Measurements from ENCODE around the gene CALN1. TPM values are rescaled to one million over a fixed set of nuclear protein-coding genes. Genes with fewer than 3 reads are reported as not detected.

CALN1 gene
- total RNA-seq, 2 donors from 2014 or later: 1.1 to 1.2 TPM

- TF ChIP-seq CTCF (IDR thresholded peaks at IDR 0.05): no peak
- no peak for TF ChIP-seq POLR2A (IDR thresholded peaks at IDR 0.05)
- TF ChIP-seq POLR2AphosphoS5 (IDR thresholded peaks at IDR 0.05): no peak
- intact Hi-C loops (cut with DNase I): no loop called here
- Histone ChIP-seq H3K4me3 (no peak overlapping the region), H3K4me1 (replicated peaks) (no peaks in the 10 kb centered on the region), H3K9me3 (no peaks in the 10 kb centered on the region), H3K27ac (no peak overlapping the region), H3K27me3 (replicated peaks; ENCODE audit: insufficient read depth) (no peaks in the 10 kb centered on the region), H3K36me3 (no peaks in the 10 kb centered on the region)
- no peak for DNase-seq (ENCODE audit: low spot score)
- WGBS: 89% methylated on average over 5 of the region's 5 CpGs
Measured at GRCh38 chr7:72222136-72222535, 190.0 kb downstream of the CALN1 start.

DNA sequence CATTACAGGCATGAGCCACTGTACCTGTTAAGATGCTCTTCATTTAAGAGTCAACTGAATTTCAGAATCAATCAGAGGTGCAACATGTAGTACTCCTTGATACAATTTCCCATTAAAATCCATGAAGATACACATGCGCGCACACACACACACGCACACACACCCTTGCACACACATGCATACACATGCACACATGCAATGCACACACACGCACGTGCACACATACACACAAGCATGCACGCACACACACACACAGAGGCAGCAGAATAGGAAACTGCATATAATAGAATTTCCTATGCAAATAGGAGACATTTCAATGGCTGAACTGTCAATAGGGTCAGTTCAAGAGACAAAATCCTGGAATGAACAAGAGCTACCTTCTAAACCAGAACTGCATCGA lies 192.6 kb downstream of the CALN1 start:
- Histone ChIP-seq H3K27ac (no peak overlapping the region), H3K36me3 (no peaks in the 10 kb centered on the region), H3K4me3 (no peak overlapping the region), H3K9me3 (no peaks in the 10 kb centered on the region), H3K27me3 (replicated peaks; ENCODE audit: insufficient read depth) (no peaks in the 10 kb centered on the region), H3K4me1 (replicated peaks) (no peaks in the 10 kb centered on the region)
- no peak for DNase-seq (ENCODE audit: low spot score)
- intact Hi-C loops (cut with DNase I): no loop called here
- 96% methylated on average over 7 of the region's 7 CpGs for WGBS
- TF ChIP-seq POLR2AphosphoS5 (IDR thresholded peaks at IDR 0.05) (no peak), CTCF (IDR thresholded peaks at IDR 0.05) (no peak), POLR2A (IDR thresholded peaks at IDR 0.05) (no peak)

GRCh38 chr7:72217151-72217550 lies 195.0 kb downstream of the CALN1 start:
- intact Hi-C loops (cut with DNase I): no loop called here
- Histone ChIP-seq H3K27me3 (replicated peaks; ENCODE audit: insufficient read depth) (no peaks in the 10 kb centered on the region), H3K4me1 (replicated peaks) (no peaks in the 10 kb centered on the region), H3K27ac (no peak overlapping the region), H3K36me3 (no peaks in the 10 kb centered on the region), H3K4me3 (no peak overlapping the region), H3K9me3 (no peaks in the 10 kb centered on the region)
- DNase-seq (ENCODE audit: low spot score): no peak
- TF ChIP-seq POLR2A (IDR thresholded peaks at IDR 0.05) (no peak), POLR2AphosphoS5 (IDR thresholded peaks at IDR 0.05) (no peak), CTCF (IDR thresholded peaks at IDR 0.05) (no peak)
- WGBS: 53% methylated on average over 5 of the region's 5 CpGs

GRCh38 chr7:72213769-72214168 lies 198.4 kb downstream of the CALN1 start:
- 82% methylated on average over 5 of the region's 5 CpGs for WGBS
- intact Hi-C loops (cut with DNase I): no loop called here
- no peak overlapping the region for H3K27ac ChIP-seq

More at GRCh38 chr7:72213769-72214168, 198.4 kb downstream of the CALN1 start:
- no peak overlapping the region for H3K4me3 ChIP-seq
- H3K4me1 ChIP-seq (replicated peaks): no peaks in the 10 kb centered on the region
- H3K36me3 ChIP-seq: no peaks in the 10 kb centered on the region
- H3K9me3 ChIP-seq: no peaks in the 10 kb centered on the region
- no peak for DNase-seq (ENCODE audit: low spot score)
- no peaks in the 10 kb centered on the region for H3K27me3 ChIP-seq (replicated peaks; ENCODE audit: insufficient read depth)
- no peak for TF ChIP-seq POLR2A (IDR thresholded peaks at IDR 0.05)
- no peak for TF ChIP-seq CTCF (IDR thresholded peaks at IDR 0.05)
- no peak for TF ChIP-seq POLR2AphosphoS5 (IDR thresholded peaks at IDR 0.05)

Measured in prostate gland (tissue), 2 donors.